ENCODE measurements around the gene NRCAM. TPM values are rescaled to one million over a fixed set of nuclear protein-coding genes. Genes with fewer than 3 reads are reported as not detected.

The NRCAM gene
- total RNA-seq, 1 donor from 2014 or later, result 9.1 TPM

DNA sequence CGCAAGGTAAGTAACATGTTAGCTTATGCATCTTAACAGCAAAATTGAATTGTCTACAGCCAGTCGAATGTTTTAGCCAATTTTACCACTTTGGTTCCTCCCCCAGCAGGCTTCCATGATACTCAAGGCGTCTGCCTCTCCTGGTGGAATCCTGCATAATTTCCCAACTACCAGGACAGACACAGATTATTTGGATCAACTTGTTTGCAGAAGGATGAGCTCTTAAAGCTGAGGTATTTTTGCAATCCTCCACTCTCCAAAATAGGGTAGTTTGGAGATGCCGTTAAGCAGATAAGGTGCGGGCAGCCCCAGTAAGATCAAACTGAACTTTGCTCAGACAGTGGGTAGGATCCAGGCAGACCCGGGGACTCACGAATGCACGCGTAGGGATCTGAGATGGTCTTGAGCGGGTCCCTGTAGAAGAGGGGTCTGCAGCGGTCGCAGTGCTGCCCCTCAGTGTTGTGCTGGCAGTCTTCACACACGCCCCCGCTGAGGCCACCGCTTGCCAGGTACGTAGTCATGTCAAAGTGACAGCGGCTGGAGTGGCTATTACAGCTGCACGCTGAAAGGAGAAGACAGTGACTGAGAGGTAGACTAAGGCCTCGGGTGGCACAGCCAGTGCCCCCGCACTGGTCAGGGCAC is 353.4 kb downstream of the NRCAM start:
- DNase-seq (ENCODE audit: low spot score), result no peak

DNA sequence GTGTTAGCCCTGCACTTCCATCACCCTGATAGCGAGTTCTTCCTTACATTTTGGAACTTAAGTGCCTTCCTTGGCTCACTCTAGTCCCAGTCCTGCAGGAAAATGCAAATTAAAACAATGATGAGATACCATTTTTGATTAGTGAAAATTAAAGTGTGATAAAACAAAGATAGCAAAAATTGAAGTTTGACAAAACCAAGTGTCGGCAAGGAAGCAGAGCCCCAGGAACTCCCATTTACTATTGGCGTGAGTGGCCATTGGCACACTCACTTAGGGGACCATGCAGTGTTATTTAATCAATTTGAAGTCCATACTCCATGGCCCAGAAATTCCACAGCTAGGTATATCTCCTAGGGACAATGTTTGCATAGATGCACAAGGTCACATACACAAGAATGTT is 354.5 kb downstream of the NRCAM start:
- DNase-seq (ENCODE audit: low spot score), result no peak

DNA sequence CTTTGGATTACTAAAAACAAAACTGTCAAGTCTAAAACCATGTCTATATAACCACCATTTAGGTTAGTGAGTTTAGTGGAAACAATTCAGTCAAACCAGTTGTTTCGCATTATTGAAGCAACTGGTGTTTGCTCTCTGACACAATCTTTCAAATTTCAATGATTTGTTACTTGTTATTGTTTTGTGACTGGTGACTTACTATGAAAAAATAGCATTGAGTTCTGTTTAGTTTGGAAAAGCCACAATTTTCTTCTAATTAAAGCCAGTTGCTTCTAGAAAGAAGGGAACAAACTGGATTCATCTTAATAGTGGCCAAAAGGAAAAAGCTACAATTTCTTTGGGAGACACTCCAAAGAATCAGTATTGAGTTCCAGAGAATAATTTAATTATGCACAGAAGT is 356.5 kb downstream of the NRCAM start:
- DNase-seq (ENCODE audit: low spot score), result no peak

DNA sequence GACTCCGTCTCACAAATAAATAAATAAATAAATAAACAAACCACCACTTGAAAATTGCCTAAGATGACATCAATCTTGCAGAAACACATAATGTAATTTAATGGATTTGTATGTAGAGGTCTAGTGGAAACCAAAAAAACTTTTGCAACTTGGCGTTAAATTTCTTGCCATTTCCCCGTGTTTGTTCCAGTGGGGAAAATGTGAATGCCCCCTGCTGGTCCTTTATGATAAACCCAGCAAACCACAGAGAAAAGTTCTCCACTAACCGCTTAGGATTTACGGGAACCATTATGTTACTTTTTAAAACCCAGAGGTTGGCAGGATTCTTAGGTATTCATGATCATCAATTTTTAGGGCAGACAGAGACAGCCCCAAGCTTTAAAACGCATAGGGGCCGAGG is 358.5 kb downstream of the NRCAM start:
- no peak for DNase-seq (ENCODE audit: low spot score)

Other genes starting within 250 kb of the NRCAM start
- gene PNPLA8, start 69.7 kb upstream of the NRCAM start, total RNA-seq, result 40.4 TPM
- gene THAP5, start 113.3 kb upstream of the NRCAM start, total RNA-seq, result 10.2 TPM
- 31.9 TPM for gene DNAJB9, start 113.4 kb upstream of the NRCAM start, total RNA-seq

Data from mesenteric fat pad (tissue), 1 donor.